ENCODE measurements around the gene CYB561D2. TPM values are rescaled to one million over a fixed set of nuclear protein-coding genes. Genes with fewer than 3 reads are reported as not detected.

The CYB561D2 gene
- total RNA-seq, 2 experiments from 2014 or later: 18.7 to 28.0 TPM

Other genes starting within 250 kb of the CYB561D2 start
- gene SEMA3F, start 195.5 kb upstream of the CYB561D2 start, total RNA-seq (2014; rRNA removed; shearing (Covaris generic)): 0.28 TPM in 1 of 2 replicates, not detected in the other
- 0.18 and 0.84 TPM in 2 replicates for gene SEMA3F, start 195.5 kb upstream of the CYB561D2 start, total RNA-seq (2022)
- not detected in 2 replicates for gene GNAT1, start 159.3 kb upstream of the CYB561D2 start, total RNA-seq (2014; rRNA removed; shearing (Covaris generic))
- not detected in 2 replicates for gene GNAT1, start 159.3 kb upstream of the CYB561D2 start, total RNA-seq (2022)
- not detected in 2 replicates for gene SLC38A3, start 145.6 kb upstream of the CYB561D2 start, total RNA-seq (2014; rRNA removed; shearing (Covaris generic))
- gene SLC38A3, start 145.6 kb upstream of the CYB561D2 start, total RNA-seq (2022): not detected in 2 replicates
- gene GNAI2, start 114.7 kb upstream of the CYB561D2 start, total RNA-seq (2014; rRNA removed; shearing (Covaris generic)): 165 and 190 TPM in 2 replicates
- 256 and 266 TPM in 2 replicates for gene GNAI2, start 114.7 kb upstream of the CYB561D2 start, total RNA-seq (2022)
- gene SEMA3B, start 81.7 kb upstream of the CYB561D2 start, total RNA-seq (2014; rRNA removed; shearing (Covaris generic)): 0.10 and 0.28 TPM in 2 replicates
- 0.82 and 1.2 TPM in 2 replicates for gene SEMA3B, start 81.7 kb upstream of the CYB561D2 start, total RNA-seq (2022)
- gene LSMEM2, start 71.8 kb upstream of the CYB561D2 start, total RNA-seq (2014; rRNA removed; shearing (Covaris generic)): not detected in 2 replicates
- not detected in 2 replicates for gene LSMEM2, start 71.8 kb upstream of the CYB561D2 start, total RNA-seq (2022)
- gene IFRD2, start 58.4 kb upstream of the CYB561D2 start, total RNA-seq (2014; rRNA removed; shearing (Covaris generic)): 73.1 and 95.5 TPM in 2 replicates
- 93.3 and 97.3 TPM in 2 replicates for gene IFRD2, start 58.4 kb upstream of the CYB561D2 start, total RNA-seq (2022)
- gene HYAL3, start 51.5 kb upstream of the CYB561D2 start, total RNA-seq (2014; rRNA removed; shearing (Covaris generic)): 1.2 and 2.7 TPM in 2 replicates
- gene HYAL3, start 51.5 kb upstream of the CYB561D2 start, total RNA-seq (2022): 3.5 and 4.4 TPM in 2 replicates
- gene NAA80, start 51.5 kb upstream of the CYB561D2 start, total RNA-seq (2014; rRNA removed; shearing (Covaris generic)): 13.6 and 18.7 TPM in 2 replicates
- gene NAA80, start 51.5 kb upstream of the CYB561D2 start, total RNA-seq (2022): 18.7 and 21.7 TPM in 2 replicates
- gene HYAL1, start 47.3 kb upstream of the CYB561D2 start, total RNA-seq (2014; rRNA removed; shearing (Covaris generic)): 0.85 and 2.8 TPM in 2 replicates
- gene HYAL1, start 47.3 kb upstream of the CYB561D2 start, total RNA-seq (2022): 0.33 and 0.36 TPM in 2 replicates
- 15.3 and 19.7 TPM in 2 replicates for gene HYAL2, start 28.1 kb upstream of the CYB561D2 start, total RNA-seq (2014; rRNA removed; shearing (Covaris generic))
- gene HYAL2, start 28.1 kb upstream of the CYB561D2 start, total RNA-seq (2022): 7.6 and 7.7 TPM in 2 replicates
- gene TUSC2, start 22.6 kb upstream of the CYB561D2 start, total RNA-seq (2014; rRNA removed; shearing (Covaris generic)): 24.5 and 26.9 TPM in 2 replicates
- gene TUSC2, start 22.6 kb upstream of the CYB561D2 start, total RNA-seq (2022): 20.2 and 20.4 TPM in 2 replicates
- 35.8 and 36.0 TPM in 2 replicates for gene RASSF1, start 10.0 kb upstream of the CYB561D2 start, total RNA-seq (2014; rRNA removed; shearing (Covaris generic))
- gene RASSF1, start 10.0 kb upstream of the CYB561D2 start, total RNA-seq (2022): 33.0 and 33.9 TPM in 2 replicates
- gene ZMYND10, start 5.1 kb upstream of the CYB561D2 start, total RNA-seq (2014; rRNA removed; shearing (Covaris generic)): 1.7 and 1.8 TPM in 2 replicates
- 2.8 and 3.0 TPM in 2 replicates for gene ZMYND10, start 5.1 kb upstream of the CYB561D2 start, total RNA-seq (2022)
- gene NPRL2, start 87 bp upstream of the CYB561D2 start, total RNA-seq (2014; rRNA removed; shearing (Covaris generic)): 38.6 and 52.5 TPM in 2 replicates
- gene NPRL2, start 87 bp upstream of the CYB561D2 start, total RNA-seq (2022): 27.9 and 36.0 TPM in 2 replicates
- 14.5 and 18.9 TPM in 2 replicates for gene TMEM115, start 8.7 kb downstream of the CYB561D2 start, total RNA-seq (2014; rRNA removed; shearing (Covaris generic))
- gene TMEM115, start 8.7 kb downstream of the CYB561D2 start, total RNA-seq (2022): 16.2 and 17.1 TPM in 2 replicates
- gene CACNA2D2, start 152.8 kb downstream of the CYB561D2 start, total RNA-seq (2014; rRNA removed; shearing (Covaris generic)): 0.09 TPM in 1 of 2 replicates, not detected in the other
- gene CACNA2D2, start 152.8 kb downstream of the CYB561D2 start, total RNA-seq (2022): 0.21 and 0.28 TPM in 2 replicates
- 3.9 and 8.0 TPM in 2 replicates for gene C3orf18, start 216.9 kb downstream of the CYB561D2 start, total RNA-seq (2014; rRNA removed; shearing (Covaris generic))
- 8.0 and 9.5 TPM in 2 replicates for gene C3orf18, start 216.9 kb downstream of the CYB561D2 start, total RNA-seq (2022)
- gene HEMK1, start 218.7 kb downstream of the CYB561D2 start, total RNA-seq (2014; rRNA removed; shearing (Covaris generic)): 18.9 and 19.3 TPM in 2 replicates
- 27.4 and 30.1 TPM in 2 replicates for gene HEMK1, start 218.7 kb downstream of the CYB561D2 start, total RNA-seq (2022)